Central memory CD8-positive, alpha-beta T cell (primary cell): ENCODE measurements around the gene AKAP17A.
"Not testable (repeated sequence)": the region's sequence is repeated elsewhere in the genome, so short reads cannot be mapped to it uniquely, and the experiment has no call there.

Source experiments
- ATAC-seq: fragments of 150-1000 bp; cut with Tn5 transposase; replicated peaks from 2 replicates; pipeline ENCODE4 v1.10.0; 2022; ENCODE audit warnings: mild to moderate bottlenecking, moderate FRiP score, moderate number of reproducible peaks; ENCODE audit not compliant: poor library complexity, severe bottlenecking; ENCODE audit errors: extremely low read depth
- DNase-seq, 2 donors: peaks; one replicate each; pipeline ENCODE4 v3.0.0; 2021; ENCODE audit warnings: low spot score in 2 of 2
- H3K27ac Mint-ChIP-seq: one replicate; pipeline ENCODE4 v1.8.0; 2022; ENCODE audit warnings: low read depth, mild to moderate bottlenecking, moderate library complexity, mixed read lengths
- H3K27me3 Mint-ChIP-seq: one replicate; pipeline ENCODE4 v1.8.0; 2022; ENCODE audit warnings: mixed read lengths
- H3K36me3 Mint-ChIP-seq: one replicate; pipeline ENCODE4 v1.8.0; 2022; ENCODE audit warnings: mild to moderate bottlenecking, moderate library complexity, mixed read lengths; ENCODE audit not compliant: insufficient read depth
- H3K4me1 Mint-ChIP-seq: one replicate; pipeline ENCODE4 v1.8.0; 2022; ENCODE audit warnings: mixed read lengths
- H3K4me3 Mint-ChIP-seq: one replicate; pipeline ENCODE4 v1.8.0; 2022; ENCODE audit warnings: mild to moderate bottlenecking, moderate library complexity, mixed read lengths
- H3K9me3 Mint-ChIP-seq: one replicate; pipeline ENCODE4 v1.8.0; 2022; ENCODE audit warnings: mixed read lengths

Gene AKAP17A

GRCh38 chrX:1564750-1565683 lies 26.4 kb upstream of the AKAP17A start:
- H3K4me1 Mint-ChIP-seq, result peaks cover 39% of the 10 kb centered on the region
- DNase-seq (peak in 1 of 2 donors; percentile 9), ATAC-seq (no peak)
- peaks cover 10% of the 10 kb centered on the region for H3K36me3 Mint-ChIP-seq
- H3K9me3 Mint-ChIP-seq, result peaks cover 6% of the 10 kb centered on the region
- H3K27me3 Mint-ChIP-seq, result no peaks in the 10 kb centered on the region
- H3K27ac Mint-ChIP-seq, result no peak overlapping the region
- H3K4me3 Mint-ChIP-seq, result no peak overlapping the region

GRCh38 chrX:1574181-1574580 lies 17.2 kb upstream of the AKAP17A start:
- H3K27me3 Mint-ChIP-seq, ATAC-seq, H3K4me3 Mint-ChIP-seq, H3K27ac Mint-ChIP-seq, DNase-seq, H3K36me3 Mint-ChIP-seq, H3K9me3 Mint-ChIP-seq: not testable (repeated sequence)
- peaks cover 19% of the 10 kb centered on the region for H3K4me1 Mint-ChIP-seq

GRCh38 chrX:1576201-1576992 lies 15.0 kb upstream of the AKAP17A start:
- Mint-ChIP-seq H3K4me3 (no peak overlapping the region), H3K4me1 (peaks cover 6% of the 10 kb centered on the region), H3K9me3 (no peaks in the 10 kb centered on the region), H3K27me3 (no peaks in the 10 kb centered on the region), H3K36me3 (no peaks in the 10 kb centered on the region), H3K27ac (no peak overlapping the region)
- peak; percentile 59 for ATAC-seq
- peak in 1 of 2 donors; percentile 8 for DNase-seq

GRCh38 chrX:1577845-1578244 lies 13.6 kb upstream of the AKAP17A start:
- DNase-seq, result no peak
- H3K27me3 Mint-ChIP-seq, result no peaks in the 10 kb centered on the region
- H3K4me3 Mint-ChIP-seq, result no peak overlapping the region
- no peak overlapping the region for H3K27ac Mint-ChIP-seq
- no peaks in the 10 kb centered on the region for H3K36me3 Mint-ChIP-seq
- no peaks in the 10 kb centered on the region for H3K9me3 Mint-ChIP-seq
- H3K4me1 Mint-ChIP-seq, result peaks cover 10% of the 10 kb centered on the region
- ATAC-seq, result no peak

GRCh38 chrX:1578511-1579173 lies 12.8 kb upstream of the AKAP17A start:
- Mint-ChIP-seq H3K36me3 (no peaks in the 10 kb centered on the region), H3K27ac (no peak overlapping the region), H3K4me3 (no peak overlapping the region), H3K27me3 (no peaks in the 10 kb centered on the region), H3K4me1 (peaks cover 18% of the 10 kb centered on the region), H3K9me3 (no peaks in the 10 kb centered on the region)
- ATAC-seq (no peak), DNase-seq (peak in 1 of 2 donors; percentile 6)

GRCh38 chrX:1581132-1581531 lies 10.3 kb upstream of the AKAP17A start:
- peak overlapping the region; percentile 78 for H3K27ac Mint-ChIP-seq

GRCh38 chrX:1582686-1583437 lies 8.5 kb upstream of the AKAP17A start:
- H3K27me3 Mint-ChIP-seq, result no peaks in the 10 kb centered on the region

More at GRCh38 chrX:1581132-1581531, 10.3 kb upstream of the AKAP17A start:
- ATAC-seq (peak; percentile 73), DNase-seq (peak; percentile 76 to 80)
- no peak overlapping the region for H3K4me3 Mint-ChIP-seq
- H3K4me1 Mint-ChIP-seq, result peaks cover 20% of the 10 kb centered on the region
- no peaks in the 10 kb centered on the region for H3K36me3 Mint-ChIP-seq
- no peaks in the 10 kb centered on the region for H3K27me3 Mint-ChIP-seq
- H3K9me3 Mint-ChIP-seq, result no peaks in the 10 kb centered on the region

GRCh38 chrX:1584237-1585011 lies 7.0 kb upstream of the AKAP17A start:
- no peak for ATAC-seq
- Mint-ChIP-seq H3K36me3 (peaks cover 4% of the 10 kb centered on the region), H3K27me3 (no peaks in the 10 kb centered on the region), H3K4me3 (no peak overlapping the region), H3K4me1 (peaks cover 26% of the 10 kb centered on the region), H3K9me3 (no peaks in the 10 kb centered on the region), H3K27ac (no peak overlapping the region)
- DNase-seq, result peak in 1 of 2 donors; percentile 5

More at GRCh38 chrX:1582686-1583437, 8.5 kb upstream of the AKAP17A start:
- peak overlapping the region; percentile 22 for H3K4me3 Mint-ChIP-seq
- H3K9me3 Mint-ChIP-seq, result no peaks in the 10 kb centered on the region
- peaks cover 26% of the 10 kb centered on the region for H3K4me1 Mint-ChIP-seq
- peak in 1 of 2 donors; percentile 26 for DNase-seq
- ATAC-seq, result peak; percentile 71
- H3K36me3 Mint-ChIP-seq, result peaks cover 1% of the 10 kb centered on the region
- peak overlapping the region; percentile 92 for H3K27ac Mint-ChIP-seq

- ATAC-seq (no peak), DNase-seq (peak in 1 of 2 donors; percentile 9)
- no peak overlapping the region for H3K4me3 Mint-ChIP-seq
- peaks cover 26% of the 10 kb centered on the region for H3K4me1 Mint-ChIP-seq
- H3K9me3 Mint-ChIP-seq, result no peaks in the 10 kb centered on the region
- peak overlapping the region; percentile 55 for H3K27ac Mint-ChIP-seq
- H3K36me3 Mint-ChIP-seq, result peaks cover 11% of the 10 kb centered on the region
- no peaks in the 10 kb centered on the region for H3K27me3 Mint-ChIP-seq
These were observed 4.2 kb upstream of the AKAP17A start for GRCh38 chrX:1587161-1587560.

- Mint-ChIP-seq H3K9me3 (no peaks in the 10 kb centered on the region), H3K4me1 (peaks cover 34% of the 10 kb centered on the region), H3K27ac (peak overlapping the region; percentile 18), H3K27me3 (no peaks in the 10 kb centered on the region), H3K36me3 (peaks cover 31% of the 10 kb centered on the region), H3K4me3 (no peak overlapping the region)
- ATAC-seq (no peak), DNase-seq (peak in 1 of 2 donors; percentile 8)
These were observed 1.9 kb upstream of the AKAP17A start for GRCh38 chrX:1589356-1590130.
